ENCODE data around the gene STH. TPM values are rescaled to one million over a fixed set of nuclear protein-coding genes. Genes with fewer than 3 reads are reported as not detected.

STH gene
- total RNA-seq, 2 donors from 2014 or later: not detected

DNA sequence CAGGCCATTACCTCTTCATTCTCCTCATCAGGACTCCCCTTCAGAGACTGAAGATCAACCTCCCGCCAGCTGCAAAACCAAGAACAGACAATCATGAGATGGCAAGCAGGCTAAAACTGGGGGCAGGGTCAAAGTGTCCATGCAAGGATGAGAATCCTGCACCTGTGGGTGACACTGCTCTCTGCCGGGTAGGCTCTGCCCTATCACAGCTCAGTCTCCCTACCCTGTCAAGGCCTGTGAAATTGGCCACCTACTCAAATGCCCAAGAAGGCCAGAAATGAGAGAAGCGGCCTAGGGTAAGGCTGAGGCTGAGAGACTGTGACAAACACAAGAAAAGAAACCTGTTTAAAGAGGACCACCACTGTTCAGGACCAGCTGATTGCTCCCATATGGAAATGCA, 34.3 kb downstream of the STH start:
- ATAC-seq: no peak
- intact Hi-C loops (cut with DNase I): no loop called here
- DNase-seq: no peak

- intact Hi-C loops (cut with DNase I): loop anchor here in 1 of 2 donors (5.0 kb wide), 1 partner anchor 33 kb away; no protein-coding TSS in a partner anchor
- no peak for ATAC-seq
These were observed 36.2 kb downstream of the STH start for GRCh38 chr17:46035112-46035818.

DNA sequence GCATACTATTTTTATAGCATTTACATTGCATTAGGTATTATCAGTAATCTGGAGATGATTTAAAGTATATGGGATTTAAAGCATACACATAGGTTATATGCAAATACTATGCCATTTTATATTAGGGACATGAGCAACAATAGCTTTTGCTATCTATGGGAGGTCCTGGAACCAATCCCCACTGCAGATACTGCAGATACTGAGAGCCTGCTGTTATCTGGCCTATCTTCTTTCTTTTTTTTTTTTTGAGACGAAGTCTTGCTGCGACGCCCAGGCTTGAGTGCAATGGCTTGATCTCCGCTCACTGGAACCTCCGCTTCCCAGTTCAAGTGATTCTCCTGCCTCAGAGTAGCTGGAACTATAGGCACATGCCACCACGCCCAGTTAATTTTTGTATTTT, 37.4 kb downstream of the STH start:
- ATAC-seq (no peak), DNase-seq (no peak)
- intact Hi-C loops (cut with DNase I): loop anchor here in 1 of 2 donors (5.0 kb wide), 1 partner anchor 34 kb away; no protein-coding TSS in a partner anchor

More at GRCh38 chr17:46035112-46035818, 36.2 kb downstream of the STH start:
- DNase-seq: no peak

- intact Hi-C loops (cut with DNase I): loop anchor here in 1 of 2 donors (5.0 kb wide), 1 partner anchor 35 kb away; no protein-coding TSS in a partner anchor
- DNase-seq (no peak), ATAC-seq (no peak)
These were observed 38.7 kb downstream of the STH start for GRCh38 chr17:46037722-46038255.

- DNase-seq (no peak), ATAC-seq (no peak)
These were observed 39.4 kb downstream of the STH start for GRCh38 chr17:46038414-46038813.

GRCh38 chr17:46038937-46039336, 39.9 kb downstream of the STH start:
- DNase-seq (no peak), ATAC-seq (no peak)
- intact Hi-C loops (cut with DNase I): loop anchor here in 1 of 2 donors (5.0 kb wide), 1 partner anchor 37 kb away; no protein-coding TSS in a partner anchor

More at GRCh38 chr17:46038414-46038813, 39.4 kb downstream of the STH start:
- intact Hi-C loops (cut with DNase I): loop anchor here in 1 of 2 donors (5.0 kb wide), 1 partner anchor 36 kb away; no protein-coding TSS in a partner anchor

GRCh38 chr17:46039592-46040186, 40.6 kb downstream of the STH start:
- no peak for DNase-seq
- peak; percentile 33 to 48 for ATAC-seq
- intact Hi-C loops (cut with DNase I): loop anchor here (5.0 to 10.0 kb wide), 2 partner anchors 37 to 155 kb away; partner anchors contain the start of gene KANSL1 (in 1 of the 2)

DNA sequence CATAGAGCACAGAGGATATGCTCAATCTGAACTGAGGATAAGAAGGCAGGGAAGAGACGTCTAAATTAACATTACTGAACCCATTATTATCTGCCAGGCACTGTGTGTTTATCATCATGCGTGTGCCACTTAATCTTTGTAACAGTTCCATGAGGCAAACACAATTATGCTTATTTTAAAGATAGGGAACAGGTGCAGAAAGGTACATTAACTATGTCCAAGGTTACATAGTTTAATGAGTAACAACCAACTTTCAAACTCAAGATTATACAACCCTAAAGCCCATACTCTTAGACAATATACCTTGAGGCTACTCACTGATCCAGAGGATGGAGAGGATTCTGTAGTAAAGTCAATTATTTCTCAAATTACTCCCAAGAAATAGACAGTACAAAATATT, 43.2 kb downstream of the STH start:
- no peak for DNase-seq
- intact Hi-C loops (cut with DNase I): loop anchor here in 1 of 2 donors (10.0 kb wide), 1 partner anchor 153 kb away; the partner anchor contains the start of gene KANSL1
- ATAC-seq: no peak

DNA sequence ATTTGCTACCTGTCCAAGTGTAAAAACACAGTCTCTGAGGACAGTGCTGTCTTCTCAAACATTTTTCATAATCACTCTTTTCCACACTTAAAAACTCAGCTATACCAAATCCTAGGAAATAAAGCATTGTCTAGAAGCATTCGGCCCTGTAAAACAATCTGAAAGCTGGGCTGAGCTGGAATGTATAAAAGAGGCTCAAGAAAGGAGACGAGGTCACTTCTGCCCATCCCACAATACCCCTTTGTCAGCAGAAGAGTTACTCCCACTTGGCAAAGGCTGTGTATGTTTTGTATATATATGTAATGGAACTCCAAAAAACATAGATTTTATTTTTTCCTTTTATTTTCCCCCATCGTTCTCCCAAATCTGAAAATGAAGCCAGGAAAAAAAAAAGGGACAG, 43.9 kb downstream of the STH start:
- ATAC-seq (no peak), DNase-seq (no peak)
- intact Hi-C loops (cut with DNase I): loop anchor here in 1 of 2 donors (10.0 kb wide), 1 partner anchor 152 kb away; the partner anchor contains the start of gene KANSL1

- ATAC-seq: no peak
- intact Hi-C loops (cut with DNase I): loop anchor here (1.0 to 10.0 kb wide), 3 partner anchors 149 to 169 kb away; partner anchors contain the start of gene KANSL1 (in 1 of the 2)
- DNase-seq: no peak
These were observed 44.6 kb downstream of the STH start for GRCh38 chr17:46043606-46044005.

DNA sequence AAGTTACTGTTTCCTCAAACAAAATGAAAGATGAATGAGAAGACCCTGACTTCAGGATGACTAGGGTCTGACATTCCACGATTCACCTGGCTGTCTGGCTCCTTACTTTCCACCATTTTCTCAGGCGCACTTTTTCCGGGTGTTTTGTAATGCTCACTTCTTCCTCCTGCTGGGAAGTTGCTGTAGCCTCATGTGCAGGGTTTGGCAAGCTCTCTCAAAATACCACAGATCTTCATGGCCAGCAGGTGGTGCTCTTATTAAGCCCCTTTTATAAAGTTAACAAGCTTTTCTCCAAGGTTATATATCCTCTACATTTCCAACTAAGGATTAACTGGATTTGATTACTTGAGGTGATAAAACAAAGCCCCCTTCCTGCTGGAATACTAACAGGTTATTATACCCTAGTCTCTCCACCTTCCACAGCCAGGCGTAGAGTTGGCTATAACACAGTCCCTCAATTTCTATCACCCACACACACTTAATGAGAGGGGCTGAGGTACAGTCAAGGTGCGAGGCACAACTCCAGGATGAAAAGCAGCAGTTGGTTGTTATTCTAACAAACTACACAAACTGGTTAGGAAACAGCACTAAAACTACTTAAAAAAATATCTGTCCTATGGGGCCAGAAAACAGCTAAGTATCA, 45.4 kb downstream of the STH start:
- ATAC-seq (peak; percentile 85 to 87), DNase-seq (peak; percentile 74)
- intact Hi-C loops (cut with DNase I): loop anchor here (1.0 to 10.0 kb wide), 3 partner anchors 148 to 168 kb away; partner anchors contain the start of gene KANSL1 (in 1 of the 2)

GRCh38 chr17:46044989-46045388, 45.9 kb downstream of the STH start:
- no peak for ATAC-seq
- no peak for DNase-seq
- intact Hi-C loops (cut with DNase I): loop anchor here (1.0 to 10.0 kb wide), 3 partner anchors 147 to 168 kb away; partner anchors contain the start of gene KANSL1 (in 1 of the 2)

DNA sequence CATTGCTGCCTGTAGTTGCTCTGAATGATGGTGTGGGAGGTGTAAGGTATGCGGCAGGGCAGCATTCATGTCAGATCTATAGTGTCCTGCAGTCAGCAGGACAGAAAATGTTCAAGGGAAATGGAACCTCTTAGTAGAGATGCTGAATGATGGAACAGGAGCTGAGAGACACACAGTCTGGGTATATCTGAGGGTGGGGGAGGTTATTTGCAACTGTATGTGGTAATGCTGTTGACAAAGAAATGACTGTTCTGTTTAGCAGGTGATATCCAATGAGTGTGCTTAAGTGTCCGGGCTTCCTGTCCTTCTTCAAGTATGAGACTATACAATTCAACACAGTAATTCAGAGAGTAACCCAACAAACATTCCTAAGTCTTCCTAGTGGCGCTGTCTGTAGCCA, 46.6 kb downstream of the STH start:
- DNase-seq (no peak), ATAC-seq (no peak)
- intact Hi-C loops (cut with DNase I): loop anchor here (2.0 to 10.0 kb wide), 2 partner anchors 149 to 167 kb away; partner anchors contain the start of gene KANSL1 (in 1 of the 2)

DNA sequence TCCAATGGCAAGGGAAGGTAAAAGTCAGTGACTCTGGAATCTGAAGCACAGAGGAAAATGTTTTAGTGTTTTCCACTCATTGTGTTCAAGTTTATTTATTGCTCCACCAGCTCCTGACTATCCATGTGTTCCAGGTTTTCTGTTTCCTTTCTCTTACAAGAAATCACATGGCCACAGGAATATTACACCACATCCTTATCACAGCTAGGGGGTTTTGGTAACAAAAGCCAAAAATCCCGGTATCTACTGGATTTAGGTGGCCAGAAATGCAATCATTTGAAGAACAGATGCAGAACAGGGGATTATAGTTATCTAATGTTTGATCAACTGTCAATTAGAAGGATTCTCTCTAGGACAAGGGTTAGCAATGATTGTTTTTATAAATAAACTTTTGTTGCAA, 47.9 kb downstream of the STH start:
- DNase-seq (no peak), ATAC-seq (no peak)
- intact Hi-C loops (cut with DNase I): loop anchor here in 1 of 2 donors (10.0 kb wide), 1 partner anchor 148 kb away; the partner anchor contains the start of gene KANSL1

GRCh38 chr17:46047398-46047797, 48.3 kb downstream of the STH start:
- intact Hi-C loops (cut with DNase I): loop anchor here in 1 of 2 donors (10.0 kb wide), 1 partner anchor 147 kb away; the partner anchor contains the start of gene KANSL1
- DNase-seq (no peak), ATAC-seq (no peak)

DNA sequence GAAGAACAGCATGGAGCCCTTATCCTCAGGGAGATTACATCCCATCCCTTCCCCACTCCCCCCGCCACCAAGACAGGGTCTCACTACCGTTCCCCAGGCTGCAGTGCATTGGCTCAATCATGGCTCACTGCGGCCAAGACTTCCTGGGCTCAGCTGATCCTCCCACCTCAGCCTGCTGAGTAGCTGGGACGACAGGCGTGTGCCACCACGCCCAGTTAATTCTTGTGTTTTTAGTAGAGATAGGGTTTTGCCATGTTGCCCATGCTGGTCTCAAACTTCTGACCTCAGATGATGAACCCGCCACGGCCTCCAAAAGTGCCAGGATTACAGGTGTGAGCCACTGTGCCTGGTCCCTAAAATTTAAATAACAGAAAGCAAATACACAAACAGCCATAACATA, 48.8 kb downstream of the STH start:
- intact Hi-C loops (cut with DNase I): loop anchor here in 1 of 2 donors (10.0 kb wide), 1 partner anchor 147 kb away; the partner anchor contains the start of gene KANSL1

More for the DNA sequence above, 48.8 kb downstream of the STH start:
- ATAC-seq (no peak), DNase-seq (no peak)
